Neural progenitor cell (in vitro differentiated cells): ENCODE data around the gene KIF26B.

Experiments used
- CTCF ChIP-seq: fragments of 200-600 bp; sonication (generic); IDR thresholded peaks from 2 replicates; pipeline ENCODE4 v1.5.1; 2017; ENCODE audit warnings: antibody characterized with exemption, mild to moderate bottlenecking
- EZH2phosphoT487 ChIP-seq: fragments of 200-600 bp; sonication (generic); IDR thresholded peaks from 2 replicates; pipeline ENCODE4 v1.6.1; 2017; ENCODE audit warnings: antibody characterized with exemption

- TF ChIP-seq CTCF = no peak
- TF ChIP-seq EZH2phosphoT487 = no peak
Measured at GRCh38 chr1:245247801-245248200, 93.0 kb downstream of the KIF26B start.
